Endometrial microvascular endothelial cells (primary cell): ENCODE results near the gene CDC5L. TPM values are rescaled to one million over a fixed set of nuclear protein-coding genes. Genes with fewer than 3 reads are reported as not detected.
"Not testable (repeated sequence)": the region's sequence is repeated elsewhere in the genome, so short reads cannot be mapped to it uniquely, and the experiment has no call there.

ENCODE experiments used
- in situ Hi-C: cut with HindIII; loops from 2 replicates; pipeline ENCODE4 v1.10.0; 2017; ENCODE audit warnings: low sequenced_read_pairs, low pct_unique_long_range_greater_than_20kb; ENCODE audit errors: inconsistent ontology term
- total RNA-seq: library from RNA; depleted of rRNA; stranded (reverse); fragments of >200 nt; gene quantifications from one replicate; pipeline ENCODE4 v1.2.3, GENCODE V29; 2015; ENCODE audit errors: inconsistent ontology term

Gene CDC5L
- total RNA-seq, 1 donor from 2014 or later: 17.9 TPM

GRCh38 chr6:44441091-44441855 lies 53.8 kb downstream of the CDC5L start:
- in situ Hi-C loops: no loop called here

- in situ Hi-C loops: no loop called here
Observed at GRCh38 chr6:44442236-44442635, 54.7 kb downstream of the CDC5L start.

- in situ Hi-C loops: no loop called here
Observed at GRCh38 chr6:44442833-44443444, 55.4 kb downstream of the CDC5L start.

GRCh38 chr6:44444853-44445252 lies 57.3 kb downstream of the CDC5L start:
- in situ Hi-C loops: no loop called here

GRCh38 chr6:44446626-44447300 lies 59.3 kb downstream of the CDC5L start:
- in situ Hi-C loops: no loop called here

GRCh38 chr6:44449181-44449580 lies 61.7 kb downstream of the CDC5L start:
- in situ Hi-C loops: not testable (repeated sequence)

GRCh38 chr6:44451803-44452695 lies 64.5 kb downstream of the CDC5L start:
- in situ Hi-C loops: no loop called here

- in situ Hi-C loops: no loop called here
Observed at GRCh38 chr6:44452725-44453124, 65.2 kb downstream of the CDC5L start.

GRCh38 chr6:44453146-44453545 lies 65.6 kb downstream of the CDC5L start:
- in situ Hi-C loops: no loop called here

- in situ Hi-C loops: no loop called here
Observed at GRCh38 chr6:44454198-44454597, 66.7 kb downstream of the CDC5L start.

- in situ Hi-C loops: no loop called here
Observed at GRCh38 chr6:44456070-44456965, 68.8 kb downstream of the CDC5L start.

GRCh38 chr6:44456966-44457292 lies 69.4 kb downstream of the CDC5L start:
- in situ Hi-C loops: no loop called here

GRCh38 chr6:44457596-44457995 lies 70.1 kb downstream of the CDC5L start:
- in situ Hi-C loops: no loop called here

- in situ Hi-C loops: no loop called here
Observed at GRCh38 chr6:44458551-44458950, 71.0 kb downstream of the CDC5L start.

- in situ Hi-C loops: no loop called here
Observed at GRCh38 chr6:44462335-44462734, 74.8 kb downstream of the CDC5L start.

GRCh38 chr6:44462797-44463727 lies 75.6 kb downstream of the CDC5L start:
- in situ Hi-C loops: no loop called here

GRCh38 chr6:44463728-44464450 lies 76.4 kb downstream of the CDC5L start:
- in situ Hi-C loops: no loop called here
